ENCODE data around the gene ADIPOR2.
A peak's percentile ranks its signal among the peaks of the same experiment; 100 is the strongest.

ADIPOR2 gene

GRCh38 chr12:1777798-1778197 is 86.9 kb downstream of the ADIPOR2 start:
- peak; percentile 81 for DNase-seq

GRCh38 chr12:1778911-1779310 is 88.0 kb downstream of the ADIPOR2 start:
- no peak for DNase-seq

DNA sequence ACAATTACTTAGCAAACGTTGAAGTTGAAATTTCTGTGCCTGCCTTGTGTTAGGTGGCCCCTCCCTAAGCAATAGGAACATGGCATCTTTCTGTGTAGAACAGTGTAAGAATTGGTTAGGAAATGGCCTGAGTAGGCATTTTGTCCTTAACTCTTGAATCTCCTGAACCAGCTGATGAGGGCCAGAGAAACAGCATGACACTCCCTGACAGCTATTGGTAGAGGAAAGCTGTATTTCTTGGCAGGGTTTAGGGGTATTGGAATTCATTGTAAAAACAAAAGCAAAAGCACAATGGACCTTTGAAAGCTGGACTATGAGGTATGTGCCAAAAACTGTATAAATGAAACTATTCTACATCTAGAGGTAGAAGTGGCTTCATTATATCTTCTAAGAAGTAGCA is 88.9 kb downstream of the ADIPOR2 start:
- DNase-seq = peak; percentile 36

DNA sequence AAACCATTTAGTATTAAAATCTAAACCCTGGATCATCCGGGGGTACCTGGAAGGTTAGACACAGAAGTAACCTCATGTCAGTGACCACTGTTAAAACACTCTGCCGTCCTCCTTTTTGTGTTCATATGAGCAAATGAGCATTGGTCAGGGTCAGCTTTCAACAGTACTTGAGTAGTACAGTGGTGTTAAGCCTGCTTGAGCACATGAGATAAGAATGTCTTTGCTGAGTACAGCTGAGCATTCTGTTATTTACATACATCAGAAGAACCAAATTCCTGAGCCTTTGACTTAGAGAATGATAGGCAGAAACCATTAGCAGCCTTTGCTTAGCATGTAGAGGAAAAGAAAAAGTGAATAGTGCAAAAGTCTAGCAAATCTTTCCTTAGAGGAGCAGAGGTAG is 90.9 kb downstream of the ADIPOR2 start:
- DNase-seq = no peak

- no peak for DNase-seq
Measured at GRCh38 chr12:1782215-1782614, 91.3 kb downstream of the ADIPOR2 start.

DNA sequence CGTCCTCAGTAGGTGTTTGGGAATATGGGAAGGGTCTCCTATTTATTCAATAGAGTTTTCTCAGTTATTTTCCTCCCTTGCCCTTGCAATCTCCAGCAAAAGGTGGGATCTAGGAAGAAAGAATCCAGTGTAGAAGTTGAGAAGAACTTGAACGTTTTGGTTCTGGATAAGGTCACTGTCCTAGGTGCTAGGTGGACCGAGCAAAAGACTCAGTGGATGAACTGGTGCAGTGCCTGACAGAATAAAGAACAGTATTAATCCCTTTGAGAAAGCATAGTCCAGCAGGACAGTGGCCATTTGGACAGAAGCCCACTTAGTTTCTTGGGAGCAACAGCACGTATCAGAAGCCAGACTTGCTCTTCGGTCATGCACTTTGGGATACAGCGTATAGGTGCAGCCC is 96.8 kb downstream of the ADIPOR2 start:
- DNase-seq = no peak

GRCh38 chr12:1790444-1790843 is 99.6 kb downstream of the ADIPOR2 start:
- no peak for DNase-seq

GRCh38 chr12:1791104-1791841 is 100.4 kb downstream of the ADIPOR2 start:
- DNase-seq = peak; percentile 56

GRCh38 chr12:1792406-1792805 is 101.5 kb downstream of the ADIPOR2 start:
- DNase-seq = no peak

DNA sequence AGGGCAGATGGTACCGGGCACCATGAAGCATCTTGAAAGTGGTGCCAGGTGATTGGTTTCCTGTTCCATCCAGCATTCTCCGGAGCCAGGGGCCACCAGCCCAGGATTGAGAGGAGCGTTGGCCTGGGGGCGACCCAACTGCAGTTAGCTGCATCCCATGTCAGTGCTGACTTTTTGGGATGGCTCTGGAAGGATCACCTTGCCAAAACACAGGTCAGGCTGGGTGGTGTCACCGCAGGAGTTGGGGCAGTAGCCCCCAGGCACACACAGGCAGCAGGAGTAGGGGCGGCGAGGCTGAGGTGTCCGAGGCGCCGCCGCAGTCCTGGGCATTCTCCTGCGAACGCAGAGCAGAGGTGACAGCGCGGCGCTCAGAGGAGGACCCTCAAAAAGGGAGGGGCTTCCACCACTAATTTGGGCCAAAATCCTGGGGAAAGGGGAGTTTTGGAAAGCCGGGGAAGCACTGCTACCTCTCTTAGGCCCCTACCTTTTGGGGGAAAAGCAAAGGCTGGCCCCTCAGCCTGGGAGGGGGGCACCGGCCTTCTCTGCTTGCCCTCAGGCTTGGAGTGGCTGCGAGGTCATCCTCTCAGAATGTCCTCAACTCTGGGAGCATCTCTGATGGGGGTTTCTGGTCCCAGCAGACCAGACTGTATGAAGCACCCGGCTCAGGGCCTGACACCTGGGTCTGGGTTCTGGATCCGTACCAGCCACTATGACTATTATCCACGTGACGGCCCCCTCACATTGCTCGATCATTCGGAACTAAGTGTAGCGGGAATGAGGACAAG is 102.7 kb downstream of the ADIPOR2 start:
- no peak for DNase-seq

DNA sequence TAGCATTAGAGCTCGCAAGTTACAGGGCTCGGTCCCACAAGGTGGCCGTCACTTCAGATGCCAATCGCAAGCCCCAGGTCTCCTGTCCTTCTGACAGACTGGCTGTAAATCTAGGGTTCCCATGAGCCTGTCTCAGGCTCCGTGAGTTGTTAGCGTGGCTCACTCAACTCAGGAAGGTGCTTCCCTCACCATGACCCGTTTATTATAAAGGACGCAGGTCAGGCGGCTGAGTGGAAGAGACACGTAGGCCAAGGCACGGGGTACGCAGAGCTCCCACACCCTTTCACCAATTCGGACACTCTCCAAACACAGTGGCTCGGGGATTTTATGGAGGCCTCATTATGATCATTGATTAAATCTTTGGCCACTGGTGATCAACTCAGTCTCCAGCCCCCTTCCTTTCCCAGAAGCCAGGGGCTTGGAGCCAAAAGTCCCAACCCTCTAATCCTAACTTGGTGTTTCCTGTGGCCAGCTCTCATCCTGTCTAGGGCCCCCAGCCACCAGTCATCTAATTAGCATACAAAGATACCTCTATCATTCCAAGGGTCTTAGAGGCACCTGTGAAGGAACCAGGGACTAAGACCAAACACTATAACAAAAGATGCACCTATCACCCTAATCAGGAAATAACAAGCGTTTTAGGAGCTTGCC is 103.7 kb downstream of the ADIPOR2 start:
- no peak for DNase-seq

GRCh38 chr12:1795221-1795784 is 104.4 kb downstream of the ADIPOR2 start:
- no peak for DNase-seq

DNA sequence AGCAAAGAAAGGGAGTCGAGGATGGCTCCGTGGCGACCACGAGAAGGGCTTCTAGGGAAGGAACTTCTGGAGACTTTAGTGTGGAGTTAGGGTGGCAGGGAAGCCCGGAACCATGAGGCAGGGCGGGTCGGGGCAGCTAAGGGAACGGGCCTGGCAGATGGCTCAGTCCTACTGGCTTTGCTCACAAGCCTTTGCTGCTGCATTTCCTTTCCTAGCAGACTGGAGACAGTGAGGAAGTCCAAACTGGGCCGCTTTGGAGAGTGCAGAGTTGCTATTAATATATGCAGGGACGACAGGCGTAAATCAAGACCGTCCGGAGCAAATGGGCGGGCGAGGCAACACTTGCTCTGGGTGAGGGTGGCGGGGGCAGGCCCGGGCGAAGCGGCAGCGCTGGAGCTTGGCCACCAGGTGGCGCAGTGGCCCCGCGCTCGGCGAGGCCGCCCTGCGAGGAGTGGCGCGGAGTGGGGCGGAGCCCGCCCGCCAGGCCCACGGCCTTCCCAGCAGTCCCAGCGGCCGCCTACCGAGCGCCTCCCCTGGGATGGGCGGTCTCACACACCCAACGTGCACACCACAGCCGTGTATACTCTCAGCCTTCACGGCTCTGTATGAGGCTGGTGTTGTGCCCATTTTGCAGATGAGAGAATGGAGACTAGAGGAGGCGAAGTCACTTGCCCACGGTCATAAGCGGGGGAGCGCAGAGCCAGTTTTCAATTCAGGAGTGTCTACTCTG is 105.1 kb downstream of the ADIPOR2 start:
- DNase-seq = peak; percentile 87

GRCh38 chr12:1796515-1797010 is 105.7 kb downstream of the ADIPOR2 start:
- DNase-seq = no peak

DNA sequence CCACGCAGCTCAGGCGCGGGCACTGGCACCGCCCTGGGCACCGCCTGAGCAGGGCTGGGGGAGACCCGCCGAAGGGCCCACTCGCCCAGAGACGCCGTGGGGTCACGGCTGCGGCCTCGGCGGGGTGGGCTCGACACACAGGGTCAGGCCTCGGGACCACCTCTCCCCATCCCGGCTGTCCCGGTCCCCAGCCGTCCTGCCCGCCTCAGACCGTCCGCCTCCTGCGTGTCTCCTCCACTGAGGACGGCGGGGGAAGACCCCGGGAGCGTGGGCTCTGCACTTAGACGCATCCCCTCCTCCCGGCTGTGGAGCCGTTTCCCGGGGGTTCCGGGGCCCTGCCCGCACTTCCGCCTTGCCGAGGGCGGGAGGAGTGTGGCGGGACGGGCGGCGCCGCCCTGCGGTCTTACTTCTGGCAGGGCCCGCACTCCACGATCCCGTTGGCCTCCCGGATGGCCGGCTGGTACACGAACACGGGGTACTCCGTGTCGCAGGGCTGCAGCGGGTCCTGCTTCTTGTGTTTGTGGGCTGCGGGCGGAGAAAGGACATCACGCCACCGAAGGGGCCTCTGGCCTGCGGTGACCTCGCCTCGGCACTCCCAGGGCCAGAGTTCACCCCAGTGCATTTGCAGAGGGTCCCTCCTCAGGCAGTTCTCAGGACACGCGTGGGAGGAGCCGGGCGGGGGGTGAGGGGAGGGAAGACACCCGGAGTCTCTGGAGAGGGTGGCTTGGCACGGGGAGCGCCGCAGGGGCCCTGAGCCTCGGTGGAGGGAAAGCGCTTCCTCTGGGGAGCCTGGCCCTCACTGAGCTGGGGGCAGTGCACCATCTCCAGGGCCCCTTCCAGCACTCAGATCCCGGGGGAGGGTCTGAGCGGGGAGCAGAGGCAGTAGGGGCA is 106.4 kb downstream of the ADIPOR2 start:
- DNase-seq = no peak

DNA sequence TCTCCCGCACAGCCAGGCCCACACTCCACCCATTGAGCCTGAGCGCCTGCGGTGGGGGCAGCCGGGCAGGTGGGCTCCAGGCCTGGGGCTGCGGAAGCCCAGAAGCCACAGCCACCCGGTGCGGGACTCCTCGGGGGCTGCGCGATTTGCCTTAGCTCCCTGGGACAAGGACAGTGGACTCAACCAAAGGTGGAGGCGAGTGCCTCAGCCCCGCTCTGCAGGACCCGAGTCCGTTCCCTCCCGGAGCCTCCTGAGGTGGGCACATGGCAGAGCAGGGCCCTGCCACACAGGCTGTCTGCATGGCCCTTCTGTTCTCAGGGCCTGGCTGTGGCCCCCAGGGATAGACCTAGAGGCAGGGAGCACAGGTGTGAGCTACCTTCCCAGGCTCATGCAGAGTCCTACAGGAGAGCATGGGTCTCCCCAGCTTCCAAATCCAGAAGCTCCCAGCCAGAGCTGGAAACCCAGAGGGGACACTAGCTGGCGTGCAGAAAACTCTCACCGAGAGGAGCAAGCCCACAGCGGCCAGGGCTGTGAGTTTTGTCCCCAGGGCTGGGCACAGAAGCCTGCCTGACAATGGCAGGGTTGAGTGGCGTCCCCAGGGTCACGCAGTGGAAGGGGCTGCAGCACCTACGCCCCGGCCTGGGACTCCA is 107.2 kb downstream of the ADIPOR2 start:
- no peak for DNase-seq

DNA sequence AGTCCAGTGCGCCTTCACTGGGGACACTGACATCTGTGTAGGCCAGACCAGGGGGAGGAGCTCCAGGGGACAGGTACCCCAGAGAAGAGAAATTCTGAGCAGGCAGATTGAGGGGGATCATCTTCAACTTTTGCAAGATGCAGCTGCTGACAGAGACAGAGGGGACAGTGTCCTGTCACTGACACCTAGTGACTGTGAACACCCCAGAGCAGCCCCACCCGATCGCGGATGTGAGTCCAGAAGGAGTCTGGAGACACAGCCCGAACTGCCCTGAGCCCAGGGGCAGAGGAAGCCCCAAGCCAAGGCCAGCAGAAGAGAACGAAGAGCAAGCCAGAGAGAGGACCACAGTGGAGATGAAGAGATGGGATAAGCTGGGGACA is 107.8 kb downstream of the ADIPOR2 start:
- no peak for DNase-seq

GRCh38 chr12:1799051-1799881 is 108.4 kb downstream of the ADIPOR2 start:
- no peak for DNase-seq

- DNase-seq = no peak
Measured at GRCh38 chr12:1799882-1800400, 109.1 kb downstream of the ADIPOR2 start.

Measured in fibroblast of skin of right quadriceps (primary cell).